Ascending aorta (tissue), 2 donors: Measurements from ENCODE around the gene YIPF3. TPM values are rescaled to one million over a fixed set of nuclear protein-coding genes. Genes with fewer than 3 reads are reported as not detected.
"Not testable (repeated sequence)": the region's sequence is repeated elsewhere in the genome, so short reads cannot be mapped to it uniquely, and the experiment has no call there.

ENCODE experiments used
- DNase-seq, 2 donors: peaks; one replicate each; pipeline ENCODE4 v3.0.0-alpha.2; 2019; ENCODE audit warnings: low spot score in 2 of 2
- H3K27ac ChIP-seq, 2 donors: fragments of 200-600 bp; sonication (generic); one replicate each; pipeline ENCODE4 v1.5.1; 2016 to 2017; ENCODE audit warnings: mild to moderate bottlenecking in 1 of 2
- H3K27me3 ChIP-seq: fragments of 200-600 bp; sonication (generic); one replicate; pipeline ENCODE4 v1.5.1; 2017
- H3K36me3 ChIP-seq, 2 donors: fragments of 200-600 bp; sonication (generic); one replicate each; pipeline ENCODE4 v1.5.1; 2016
- H3K4me1 ChIP-seq, 2 donors: fragments of 200-600 bp; sonication (generic); one replicate each; pipeline ENCODE4 v1.5.1; 2016 to 2017; ENCODE audit warnings: mild to moderate bottlenecking in 1 of 2
- H3K4me3 ChIP-seq, 2 donors: fragments of 200-600 bp; sonication (generic); one replicate each; pipeline ENCODE4 v1.5.1; 2016 to 2017; ENCODE audit warnings: mild to moderate bottlenecking in 1 of 2
- H3K9me3 ChIP-seq, 2 donors: fragments of 200-600 bp; sonication (generic); one replicate each; pipeline ENCODE4 v1.5.1; 2016
- CTCF ChIP-seq, 3 experiments: fragments of 200-600 bp in 2 of 3; fragments of 450-650 bp in 1 of 3; sonication (generic) in 2 of 3; IDR thresholded peaks; one replicate each; pipeline ENCODE4 v1.5.1; 2016 to 2019; ENCODE audit warnings: antibody characterized with exemption in 3 of 3, mild to moderate bottlenecking in 1 of 3, moderate library complexity in 1 of 3
- intact Hi-C: fragments of 100-400 bp; cut with DNase I; formaldehyde crosslinking; loops from one replicate; pipeline ENCODE4 v1.15.1; 2023
- total RNA-seq: library from RNA; depleted of rRNA; stranded (reverse); fragments of >200 nt; gene quantifications from one replicate; pipeline ENCODE4 v1.1.0, GENCODE V29; 2016

Gene YIPF3
- total RNA-seq, 1 donor from 2014 or later: 71.4 TPM

GRCh38 chr6:43469947-43470346 lies 46.8 kb downstream of the YIPF3 start:
- no peak overlapping the region for H3K4me3 ChIP-seq
- no peak for TF ChIP-seq CTCF (IDR thresholded peaks at IDR 0.05)
- no peaks in the 10 kb centered on the region for H3K36me3 ChIP-seq
- H3K4me1 ChIP-seq: no peaks in the 10 kb centered on the region
- no peak overlapping the region for H3K27ac ChIP-seq
- H3K27me3 ChIP-seq: no peaks in the 10 kb centered on the region
- no peak for DNase-seq
- no peaks in the 10 kb centered on the region for H3K9me3 ChIP-seq
- intact Hi-C loops: no loop called here

GRCh38 chr6:43468748-43469681 lies 47.7 kb downstream of the YIPF3 start:
- H3K27me3 ChIP-seq: no peaks in the 10 kb centered on the region
- intact Hi-C loops: no loop called here
- no peak for TF ChIP-seq CTCF (IDR thresholded peaks at IDR 0.05)

GRCh38 chr6:43468240-43468639 lies 48.5 kb downstream of the YIPF3 start:
- Histone ChIP-seq H3K4me3 (no peak overlapping the region), H3K9me3 (no peaks in the 10 kb centered on the region), H3K36me3 (no peaks in the 10 kb centered on the region), H3K27ac (no peak overlapping the region), H3K27me3 (no peaks in the 10 kb centered on the region), H3K4me1 (no peaks in the 10 kb centered on the region)
- no peak for DNase-seq
- TF ChIP-seq CTCF (IDR thresholded peaks at IDR 0.05): no peak
- intact Hi-C loops: no loop called here

More at GRCh38 chr6:43468748-43469681, 47.7 kb downstream of the YIPF3 start:
- Histone ChIP-seq H3K36me3 (no peaks in the 10 kb centered on the region), H3K4me3 (no peak overlapping the region), H3K27ac (no peak overlapping the region), H3K9me3 (no peaks in the 10 kb centered on the region), H3K4me1 (no peaks in the 10 kb centered on the region)
- no peak for DNase-seq

- Histone ChIP-seq H3K4me1 (no peaks in the 10 kb centered on the region), H3K27ac (no peak overlapping the region), H3K4me3 (no peak overlapping the region), H3K36me3 (no peaks in the 10 kb centered on the region), H3K27me3 (no peaks in the 10 kb centered on the region), H3K9me3 (no peaks in the 10 kb centered on the region)
- intact Hi-C loops: no loop called here
- TF ChIP-seq CTCF (IDR thresholded peaks at IDR 0.05): no peak
- no peak for DNase-seq
These were observed 49.0 kb downstream of the YIPF3 start for GRCh38 chr6:43467752-43468151.

GRCh38 chr6:43467265-43467664 lies 49.5 kb downstream of the YIPF3 start:
- intact Hi-C loops, H3K27ac ChIP-seq, H3K27me3 ChIP-seq, H3K9me3 ChIP-seq, H3K4me1 ChIP-seq, H3K4me3 ChIP-seq, H3K36me3 ChIP-seq, DNase-seq: not testable (repeated sequence)

GRCh38 chr6:43465948-43466347 lies 50.8 kb downstream of the YIPF3 start:
- H3K4me1 ChIP-seq: no peaks in the 10 kb centered on the region
- H3K4me3 ChIP-seq: no peak overlapping the region
- DNase-seq: no peak
- no peak for TF ChIP-seq CTCF (IDR thresholded peaks at IDR 0.05)
- no peaks in the 10 kb centered on the region for H3K27me3 ChIP-seq
- H3K27ac ChIP-seq: no peak overlapping the region
- intact Hi-C loops: no loop called here
- H3K9me3 ChIP-seq: no peaks in the 10 kb centered on the region
- H3K36me3 ChIP-seq: no peaks in the 10 kb centered on the region
